Thyroid gland (tissue), 4 donors: ENCODE results near the gene TRPM2. TPM values are rescaled to one million over a fixed set of nuclear protein-coding genes. Genes with fewer than 3 reads are reported as not detected.

Experiments used
- DNase-seq, 2 donors: peaks; one replicate each; pipeline ENCODE4 v3.0.0-alpha.2; 2019
- H3K27ac ChIP-seq, 3 donors: fragments of 200-600 bp; sonication (generic); 1 replicate in 2 of 3; 2 replicates in 1 of 3; pipeline ENCODE4 v1.5.1; 2016 to 2019; ENCODE audit warnings: mild to moderate bottlenecking in 1 of 3, moderate library complexity in 1 of 3
- H3K27me3 ChIP-seq: fragments of 200-600 bp; sonication (generic); one replicate; pipeline ENCODE4 v1.5.1; 2019
- H3K36me3 ChIP-seq, 2 donors: fragments of 200-600 bp; sonication (generic); one replicate each; pipeline ENCODE4 v1.5.1; 2016 to 2019
- H3K4me1 ChIP-seq, 2 donors: fragments of 200-600 bp; sonication (generic); one replicate each; pipeline ENCODE4 v1.5.1; 2017 to 2019
- H3K4me3 ChIP-seq, 3 donors: fragments of 200-600 bp; sonication (generic); replicated peaks in 1 of 3; 1 replicate in 2 of 3; 2 replicates in 1 of 3; pipeline ENCODE4 v1.5.1; 2016; ENCODE audit warnings: mild to moderate bottlenecking in 1 of 3
- H3K9me3 ChIP-seq: fragments of 200-600 bp; sonication (generic); one replicate; pipeline ENCODE4 v1.5.1; 2017
- CTCF ChIP-seq, 6 experiments: fragments of 200-600 bp in 3 of 6; fragments of 450-650 bp in 3 of 6; sonication (generic) in 3 of 6; IDR thresholded peaks; one replicate each; pipeline ENCODE4 v1.5.1; 2016 to 2019; ENCODE audit warnings: antibody characterized with exemption in 6 of 6, mild to moderate bottlenecking in 2 of 6, inconsistent platforms in 1 of 6, moderate library complexity in 1 of 6
- POLR2A ChIP-seq, 2 donors: fragments of 450-650 bp; IDR thresholded peaks; one replicate each; pipeline ENCODE4 v1.6.1; 2017; ENCODE audit warnings: antibody characterized with exemption in 2 of 2, mild to moderate bottlenecking in 2 of 2, moderate library complexity in 1 of 2
- WGBS, 2 donors: methylation state at CpG; one replicate each; pipeline ENCODE4 v1.1.5; 2017; 5-methylcytosine and 5-hydroxymethylcytosine counted together
- intact Hi-C: fragments of 100-400 bp; cut with DNase I; formaldehyde crosslinking; loops from one replicate; pipeline ENCODE4 v1.15.1; 2023
- total RNA-seq, 4 donors: library from RNA; depleted of rRNA; stranded (reverse); fragments of >200 nt; gene quantifications; one replicate each; pipeline ENCODE4 v1.2.3, GENCODE V29; 2016

The TRPM2 gene
- total RNA-seq, 4 donors from 2014 or later = 0.67 to 2.6 (median 0.88) TPM

- Histone ChIP-seq H3K4me3 (no peak overlapping the region), H3K27me3 (no peaks in the 10 kb centered on the region), H3K27ac (no peak overlapping the region), H3K4me1 (no peaks in the 10 kb centered on the region), H3K36me3 (no peaks in the 10 kb centered on the region), H3K9me3 (no peaks in the 10 kb centered on the region)
- 83 to 86% methylated on average over 5 to 9 of the region's 9 CpGs for WGBS, 2 donors
- intact Hi-C loops = no loop called here
- no peak for DNase-seq
- TF ChIP-seq POLR2A (IDR thresholded peaks at IDR 0.05) = no peak
- no peak for TF ChIP-seq CTCF (IDR thresholded peaks at IDR 0.05)
Observed at GRCh38 chr21:44376606-44377005, 23.2 kb downstream of the TRPM2 start.

GRCh38 chr21:44377201-44377921, 23.9 kb downstream of the TRPM2 start:
- WGBS, 2 donors = 31 to 47% methylated on average over 17 to 22 of the region's 24 CpGs
- H3K4me3 ChIP-seq = no peak overlapping the region
- no peaks in the 10 kb centered on the region for H3K4me1 ChIP-seq
- H3K36me3 ChIP-seq = no peaks in the 10 kb centered on the region
- H3K27ac ChIP-seq = no peak overlapping the region
- H3K27me3 ChIP-seq = no peaks in the 10 kb centered on the region
- TF ChIP-seq CTCF (IDR thresholded peaks at IDR 0.05) (no peak), POLR2A (IDR thresholded peaks at IDR 0.05) (no peak)
- intact Hi-C loops = no loop called here
- no peak for DNase-seq
- H3K9me3 ChIP-seq = no peaks in the 10 kb centered on the region

GRCh38 chr21:44377922-44378645, 24.7 kb downstream of the TRPM2 start:
- Histone ChIP-seq H3K4me1 (no peaks in the 10 kb centered on the region), H3K9me3 (no peaks in the 10 kb centered on the region), H3K36me3 (no peaks in the 10 kb centered on the region), H3K27ac (no peak overlapping the region), H3K27me3 (no peaks in the 10 kb centered on the region), H3K4me3 (no peak overlapping the region)
- intact Hi-C loops = no loop called here
- TF ChIP-seq POLR2A (IDR thresholded peaks at IDR 0.05) (no peak), CTCF (IDR thresholded peaks at IDR 0.05) (no peak)
- no peak for DNase-seq
- 68 to 84% methylated on average over 14 to 18 of the region's 22 CpGs for WGBS, 2 donors

GRCh38 chr21:44378646-44379514, 25.5 kb downstream of the TRPM2 start:
- H3K27me3 ChIP-seq = no peaks in the 10 kb centered on the region
- no peak overlapping the region for H3K4me3 ChIP-seq
- H3K36me3 ChIP-seq = no peaks in the 10 kb centered on the region
- no peak for DNase-seq
- no peak for TF ChIP-seq CTCF (IDR thresholded peaks at IDR 0.05)
- no peak for TF ChIP-seq POLR2A (IDR thresholded peaks at IDR 0.05)
- H3K4me1 ChIP-seq = no peaks in the 10 kb centered on the region
- intact Hi-C loops = no loop called here
- 91 to 92% methylated on average over 30 to 32 of the region's 34 CpGs for WGBS, 2 donors
- H3K27ac ChIP-seq = no peak overlapping the region
- H3K9me3 ChIP-seq = no peaks in the 10 kb centered on the region
